Liver (tissue), 9 donors: ENCODE results near the gene LMCD1. TPM values are rescaled to one million over a fixed set of nuclear protein-coding genes. Genes with fewer than 3 reads are reported as not detected.

Source experiments
- DNase-seq: peaks from one replicate; pipeline ENCODE4 v3.0.0-alpha.2; 2017; ENCODE audit warnings: low spot score
- H3K27ac ChIP-seq, 2 donors: one replicate each; pipeline ENCODE4 v1.7.0; 2013; ENCODE audit warnings: inconsistent platforms in 2 of 2, low read length in 2 of 2, control low read depth in 1 of 2, low read depth in 1 of 2, mild to moderate bottlenecking in 1 of 2
- H3K27me3 ChIP-seq, 4 donors: one replicate each; pipeline versions ENCODE4 v1.6.1 to v1.7.0; 2013; ENCODE audit warnings: low read length in 3 of 4, inconsistent platforms in 1 of 4, mild to moderate bottlenecking in 1 of 4, moderate library complexity in 1 of 4; ENCODE audit not compliant: control insufficient read depth in 4 of 4, insufficient read depth in 4 of 4
- H3K36me3 ChIP-seq, 4 donors: one replicate each; pipeline versions ENCODE4 v1.6.1 to v1.7.0; 2013; ENCODE audit warnings: low read length in 3 of 4, mild to moderate bottlenecking in 3 of 4, low read depth in 1 of 4, moderate library complexity in 1 of 4; ENCODE audit not compliant: control insufficient read depth in 4 of 4, insufficient read depth in 3 of 4
- H3K4me1 ChIP-seq, 4 donors: one replicate each; pipeline versions ENCODE4 v1.6.1 to v1.7.0; 2013; ENCODE audit warnings: low read length in 3 of 4, mild to moderate bottlenecking in 3 of 4, moderate library complexity in 1 of 4; ENCODE audit not compliant: control insufficient read depth in 4 of 4, insufficient read depth in 4 of 4
- H3K4me3 ChIP-seq, 3 donors: one replicate each; pipeline versions ENCODE4 v1.6.1 to v1.7.0; 2013; ENCODE audit warnings: low read length in 3 of 3, control low read depth in 1 of 3, low read depth in 1 of 3, mild to moderate bottlenecking in 1 of 3
- H3K9ac ChIP-seq, 2 donors: one replicate each; pipeline ENCODE4 v1.7.0; 2013; ENCODE audit warnings: low read length in 2 of 2, mild to moderate bottlenecking in 2 of 2, moderate library complexity in 2 of 2, control low read depth in 1 of 2, low read depth in 1 of 2
- H3K9me3 ChIP-seq, 4 donors: one replicate each; pipeline versions ENCODE4 v1.6.1 to v1.7.0; 2013; ENCODE audit warnings: low read length in 3 of 4; ENCODE audit not compliant: control insufficient read depth in 4 of 4
- FOXA1 ChIP-seq: IDR thresholded peaks from 2 replicates; pipeline ENCODE4 v1.6.1; 2016; ENCODE audit warnings: antibody characterized with exemption
- FOXA2 ChIP-seq: IDR thresholded peaks from 2 replicates; pipeline ENCODE4 v1.6.1; 2016; ENCODE audit warnings: antibody characterized with exemption
- GABPA ChIP-seq, 2 donors: IDR thresholded peaks in 1 of 2; conservative IDR thresholded peaks in 1 of 2; 2 replicates each; pipeline ENCODE4 v1.6.1; 2016; ENCODE audit warnings: antibody characterized with exemption in 2 of 2, mild to moderate bottlenecking in 1 of 2, moderate library complexity in 1 of 2
- HNF4A ChIP-seq, 2 donors: conservative IDR thresholded peaks; 2 replicates each; pipeline ENCODE4 v1.6.1; 2016; ENCODE audit warnings: antibody characterized with exemption in 2 of 2, mild to moderate bottlenecking in 2 of 2
- HNF4G ChIP-seq: IDR thresholded peaks from 2 replicates; pipeline ENCODE4 v1.6.1; 2016; ENCODE audit warnings: antibody characterized with exemption
- JUND ChIP-seq, 2 donors: IDR thresholded peaks; 2 replicates each; pipeline ENCODE4 v1.6.1; 2016; ENCODE audit warnings: antibody characterized with exemption in 2 of 2
- NR2F2 ChIP-seq: IDR thresholded peaks from 2 replicates; pipeline ENCODE4 v1.6.1; 2016; ENCODE audit warnings: antibody characterized with exemption
- RAD21 ChIP-seq, 2 donors: IDR thresholded peaks; 2 replicates each; pipeline ENCODE4 v1.6.1; 2016; ENCODE audit warnings: antibody characterized with exemption in 2 of 2, mild to moderate bottlenecking in 2 of 2
- RXRA ChIP-seq, 2 donors: IDR thresholded peaks; 2 replicates each; pipeline ENCODE4 v1.6.1; 2017 to 2018; ENCODE audit warnings: antibody characterized with exemption in 2 of 2, mild to moderate bottlenecking in 1 of 2
- SP1 ChIP-seq: IDR thresholded peaks from 2 replicates; pipeline ENCODE4 v1.6.1; 2018; ENCODE audit warnings: antibody characterized with exemption, mild to moderate bottlenecking
- TAF1 ChIP-seq: conservative IDR thresholded peaks from 2 replicates; pipeline ENCODE4 v1.6.1; 2016; ENCODE audit warnings: antibody characterized with exemption, mild to moderate bottlenecking
- WGBS: extraction: QIAGEN DNeasy Blood & Tissue Kit; methylation state at CpG from one replicate; pipeline ENCODE4 v1.1.7; 2013; 5-methylcytosine and 5-hydroxymethylcytosine counted together
- polyA plus RNA-seq, 2 donors: library from polyadenylated mRNA; stranded (reverse) in 1 of 2; unstranded in 1 of 2; fragments of 200-250 nt in 1 of 2; fragments of >200 nt in 1 of 2; fragmentation: Nextera tagmentation in 1 of 2; extraction: Ambion mirVana in 1 of 2; gene quantifications; one replicate each; pipeline versions ENCODE4 v1.2.1 to v1.2.3, GENCODE V29; 2013 to 2015
- total RNA-seq, 2 donors: library from RNA; depleted of rRNA; stranded (reverse); fragments of >200 nt; gene quantifications; one replicate each; pipeline ENCODE4 v1.2.3, GENCODE V29; 2014
- TF ChIP-seq, protein P1 (sequence below): fragments of 150-350 bp; IDR thresholded peaks from 2 replicates; pipeline ENCODE4 v1.5.1; 2017; ENCODE audit warnings: improper control_type of control experiment, low read depth, low read length; ENCODE audit not compliant: missing input control
- TF ChIP-seq, protein P2 (sequence below): IDR thresholded peaks from 2 replicates; pipeline ENCODE4 v1.6.1; 2016; ENCODE audit warnings: antibody characterized with exemption
- TF ChIP-seq, protein P3 (sequence below): IDR thresholded peaks from 2 replicates; pipeline ENCODE4 v1.6.1; 2016; ENCODE audit warnings: antibody characterized with exemption
- TF ChIP-seq, protein P4 (sequence below): IDR thresholded peaks from 2 replicates; pipeline ENCODE4 v1.6.1; 2016; ENCODE audit warnings: antibody characterized with exemption, mild to moderate bottlenecking
- donor health status: healthy.
- donor health status: healthy.
- donor health status: healthy.
- donor health status: healthy.
- donor health status: healthy.

LMCD1 gene
- total and polyA plus RNA-seq, 4 donors: 3.1 to 8.3 (median 6.0) TPM

DNA sequence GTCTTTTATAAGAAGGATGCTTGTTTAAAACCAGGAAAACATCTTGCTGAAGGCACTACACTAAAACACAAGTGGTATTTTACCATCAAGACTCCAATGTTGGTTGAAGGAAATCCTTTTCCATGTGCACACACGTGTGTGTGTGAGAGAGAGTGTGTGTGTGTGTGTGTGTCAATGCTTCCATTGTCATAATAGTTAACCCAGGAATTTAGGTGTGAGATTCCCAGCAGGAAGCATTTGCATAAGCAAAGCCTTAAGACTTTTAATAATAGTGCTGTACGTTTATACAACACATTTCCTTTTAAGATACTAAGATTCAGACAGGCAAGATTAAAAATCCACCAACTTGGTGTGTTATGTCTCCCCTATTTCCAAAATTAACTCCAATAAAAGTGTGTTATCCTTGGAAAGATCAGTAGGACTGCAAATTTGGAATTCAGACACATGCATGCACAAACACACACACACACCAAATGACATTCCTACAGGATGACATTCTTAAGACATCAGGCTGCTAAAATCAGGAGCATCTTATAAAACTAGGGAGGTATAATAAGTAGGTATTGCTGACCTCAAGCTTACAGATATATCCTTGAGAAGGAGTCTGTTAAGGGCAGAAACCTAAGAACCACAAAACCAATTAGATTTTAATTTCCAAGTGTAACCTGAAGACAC lies 18.3 kb downstream of the LMCD1 start:
- H3K36me3 ChIP-seq: no peaks in the 10 kb centered on the region
- no peaks in the 10 kb centered on the region for H3K4me1 ChIP-seq
- no peaks in the 10 kb centered on the region for H3K27me3 ChIP-seq
- H3K9me3 ChIP-seq: no peaks in the 10 kb centered on the region
- 74% methylated on average over 2 of the region's 2 CpGs for WGBS
- no peak overlapping the region for H3K27ac ChIP-seq
- no peak overlapping the region for H3K4me3 ChIP-seq
- DNase-seq: no peak
- H3K9ac ChIP-seq: no peak overlapping the region
- TF ChIP-seq NR2F2: no peak
- TF ChIP-seq FOXA2: no peak
- no peak for TF ChIP-seq TAF1
- TF ChIP-seq HNF4G: no peak
- TF ChIP-seq, protein P1, sequence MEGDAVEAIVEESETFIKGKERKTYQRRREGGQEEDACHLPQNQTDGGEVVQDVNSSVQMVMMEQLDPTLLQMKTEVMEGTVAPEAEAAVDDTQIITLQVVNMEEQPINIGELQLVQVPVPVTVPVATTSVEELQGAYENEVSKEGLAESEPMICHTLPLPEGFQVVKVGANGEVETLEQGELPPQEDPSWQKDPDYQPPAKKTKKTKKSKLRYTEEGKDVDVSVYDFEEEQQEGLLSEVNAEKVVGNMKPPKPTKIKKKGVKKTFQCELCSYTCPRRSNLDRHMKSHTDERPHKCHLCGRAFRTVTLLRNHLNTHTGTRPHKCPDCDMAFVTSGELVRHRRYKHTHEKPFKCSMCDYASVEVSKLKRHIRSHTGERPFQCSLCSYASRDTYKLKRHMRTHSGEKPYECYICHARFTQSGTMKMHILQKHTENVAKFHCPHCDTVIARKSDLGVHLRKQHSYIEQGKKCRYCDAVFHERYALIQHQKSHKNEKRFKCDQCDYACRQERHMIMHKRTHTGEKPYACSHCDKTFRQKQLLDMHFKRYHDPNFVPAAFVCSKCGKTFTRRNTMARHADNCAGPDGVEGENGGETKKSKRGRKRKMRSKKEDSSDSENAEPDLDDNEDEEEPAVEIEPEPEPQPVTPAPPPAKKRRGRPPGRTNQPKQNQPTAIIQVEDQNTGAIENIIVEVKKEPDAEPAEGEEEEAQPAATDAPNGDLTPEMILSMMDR: no peak
- no peak for TF ChIP-seq JUND (IDR thresholded peaks at IDR 0.05)
- TF ChIP-seq FOXA1: no peak
- TF ChIP-seq RXRA (IDR thresholded peaks at IDR 0.05): no peak
- TF ChIP-seq, protein P2, sequence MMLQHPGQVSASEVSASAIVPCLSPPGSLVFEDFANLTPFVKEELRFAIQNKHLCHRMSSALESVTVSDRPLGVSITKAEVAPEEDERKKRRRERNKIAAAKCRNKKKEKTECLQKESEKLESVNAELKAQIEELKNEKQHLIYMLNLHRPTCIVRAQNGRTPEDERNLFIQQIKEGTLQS: no peak
- TF ChIP-seq RAD21 (IDR thresholded peaks at IDR 0.05): no peak
- TF ChIP-seq, protein P3, sequence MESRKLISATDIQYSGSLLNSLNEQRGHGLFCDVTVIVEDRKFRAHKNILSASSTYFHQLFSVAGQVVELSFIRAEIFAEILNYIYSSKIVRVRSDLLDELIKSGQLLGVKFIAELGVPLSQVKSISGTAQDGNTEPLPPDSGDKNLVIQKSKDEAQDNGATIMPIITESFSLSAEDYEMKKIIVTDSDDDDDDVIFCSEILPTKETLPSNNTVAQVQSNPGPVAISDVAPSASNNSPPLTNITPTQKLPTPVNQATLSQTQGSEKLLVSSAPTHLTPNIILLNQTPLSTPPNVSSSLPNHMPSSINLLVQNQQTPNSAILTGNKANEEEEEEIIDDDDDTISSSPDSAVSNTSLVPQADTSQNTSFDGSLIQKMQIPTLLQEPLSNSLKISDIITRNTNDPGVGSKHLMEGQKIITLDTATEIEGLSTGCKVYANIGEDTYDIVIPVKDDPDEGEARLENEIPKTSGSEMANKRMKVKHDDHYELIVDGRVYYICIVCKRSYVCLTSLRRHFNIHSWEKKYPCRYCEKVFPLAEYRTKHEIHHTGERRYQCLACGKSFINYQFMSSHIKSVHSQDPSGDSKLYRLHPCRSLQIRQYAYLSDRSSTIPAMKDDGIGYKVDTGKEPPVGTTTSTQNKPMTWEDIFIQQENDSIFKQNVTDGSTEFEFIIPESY: no peak

DNA sequence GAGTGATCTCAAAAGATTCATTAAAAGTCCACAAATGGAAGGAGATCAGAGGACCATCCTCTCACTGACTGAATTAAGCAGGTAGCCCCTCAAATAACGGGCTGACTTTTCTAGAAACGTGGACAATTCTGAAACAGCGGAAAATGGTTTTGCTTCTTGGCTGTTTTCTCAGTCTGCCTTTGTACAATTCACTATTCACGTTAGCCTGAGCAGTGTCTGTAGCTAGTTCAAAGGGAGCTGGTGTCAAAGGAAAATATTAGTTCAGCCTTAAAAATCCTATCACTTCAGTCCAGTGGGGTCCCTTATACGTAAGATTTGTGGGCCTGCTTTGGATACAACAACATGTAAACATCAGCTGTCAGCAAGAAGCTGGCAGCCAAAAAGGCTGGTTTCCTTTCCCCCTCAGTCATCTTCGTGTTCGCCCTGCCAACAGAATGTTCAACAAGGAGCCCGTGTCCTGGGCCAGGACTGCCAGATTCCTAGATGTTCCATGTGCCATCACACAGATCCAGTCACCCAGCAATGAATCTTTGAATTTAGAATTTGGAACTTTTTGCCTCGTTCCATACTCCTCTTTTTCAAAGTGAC lies 19.3 kb downstream of the LMCD1 start:
- TF ChIP-seq SP1 (no peak), GABPA (IDR thresholded peaks at IDR 0.05 in 1 of 2, conservative IDR thresholded peaks at IDR 0.05 in 1 of 2) (no peak), HNF4A (conservative IDR thresholded peaks at IDR 0.05) (no peak), HNF4G (no peak)
- TF ChIP-seq, protein P2: no peak
- TF ChIP-seq, protein P4, sequence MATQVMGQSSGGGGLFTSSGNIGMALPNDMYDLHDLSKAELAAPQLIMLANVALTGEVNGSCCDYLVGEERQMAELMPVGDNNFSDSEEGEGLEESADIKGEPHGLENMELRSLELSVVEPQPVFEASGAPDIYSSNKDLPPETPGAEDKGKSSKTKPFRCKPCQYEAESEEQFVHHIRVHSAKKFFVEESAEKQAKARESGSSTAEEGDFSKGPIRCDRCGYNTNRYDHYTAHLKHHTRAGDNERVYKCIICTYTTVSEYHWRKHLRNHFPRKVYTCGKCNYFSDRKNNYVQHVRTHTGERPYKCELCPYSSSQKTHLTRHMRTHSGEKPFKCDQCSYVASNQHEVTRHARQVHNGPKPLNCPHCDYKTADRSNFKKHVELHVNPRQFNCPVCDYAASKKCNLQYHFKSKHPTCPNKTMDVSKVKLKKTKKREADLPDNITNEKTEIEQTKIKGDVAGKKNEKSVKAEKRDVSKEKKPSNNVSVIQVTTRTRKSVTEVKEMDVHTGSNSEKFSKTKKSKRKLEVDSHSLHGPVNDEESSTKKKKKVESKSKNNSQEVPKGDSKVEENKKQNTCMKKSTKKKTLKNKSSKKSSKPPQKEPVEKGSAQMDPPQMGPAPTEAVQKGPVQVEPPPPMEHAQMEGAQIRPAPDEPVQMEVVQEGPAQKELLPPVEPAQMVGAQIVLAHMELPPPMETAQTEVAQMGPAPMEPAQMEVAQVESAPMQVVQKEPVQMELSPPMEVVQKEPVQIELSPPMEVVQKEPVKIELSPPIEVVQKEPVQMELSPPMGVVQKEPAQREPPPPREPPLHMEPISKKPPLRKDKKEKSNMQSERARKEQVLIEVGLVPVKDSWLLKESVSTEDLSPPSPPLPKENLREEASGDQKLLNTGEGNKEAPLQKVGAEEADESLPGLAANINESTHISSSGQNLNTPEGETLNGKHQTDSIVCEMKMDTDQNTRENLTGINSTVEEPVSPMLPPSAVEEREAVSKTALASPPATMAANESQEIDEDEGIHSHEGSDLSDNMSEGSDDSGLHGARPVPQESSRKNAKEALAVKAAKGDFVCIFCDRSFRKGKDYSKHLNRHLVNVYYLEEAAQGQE: no peak
- no peaks in the 10 kb centered on the region for H3K27me3 ChIP-seq
- no peak for DNase-seq
- no peaks in the 10 kb centered on the region for H3K9me3 ChIP-seq
- 91% methylated on average over 9 of the region's 9 CpGs for WGBS
- H3K4me3 ChIP-seq: no peak overlapping the region
- no peak overlapping the region for H3K9ac ChIP-seq
- H3K27ac ChIP-seq: no peak overlapping the region
- no peaks in the 10 kb centered on the region for H3K36me3 ChIP-seq
- H3K4me1 ChIP-seq: no peaks in the 10 kb centered on the region
